ENCODE data around the gene CD34. TPM values are rescaled to one million over a fixed set of nuclear protein-coding genes. Genes with fewer than 3 reads are reported as not detected.

The CD34 gene
- total and polyA plus RNA-seq, 2 experiments from 2014 or later = 0.27 to 0.29 TPM

DNA sequence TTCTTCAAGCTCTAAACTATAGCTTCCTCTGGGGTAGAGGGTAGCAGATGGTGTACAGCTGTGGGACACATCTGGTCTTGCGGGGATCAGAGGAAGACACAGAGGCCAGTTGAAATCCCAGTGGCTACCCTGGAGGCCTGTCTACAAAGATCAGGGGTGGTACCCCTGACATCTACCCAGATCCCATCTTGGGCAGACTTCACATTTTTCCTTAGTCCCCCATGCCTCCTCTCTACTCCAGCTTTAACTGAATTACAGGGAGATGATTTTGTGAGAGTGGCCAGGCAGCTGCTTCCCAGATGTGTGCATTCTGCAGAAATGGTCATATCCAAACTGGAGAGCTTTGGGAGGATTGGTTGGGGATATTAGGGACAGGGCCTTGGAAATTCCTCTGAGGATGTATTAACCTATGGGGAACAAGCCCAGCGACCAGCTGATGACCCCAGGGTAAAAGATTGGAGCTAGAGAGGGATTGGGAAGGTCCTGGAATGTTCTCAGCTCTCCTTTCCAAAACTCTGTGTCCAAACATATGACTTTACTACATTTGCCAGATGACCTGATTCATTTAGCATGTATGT, 9.6 kb upstream of the CD34 start:
- no peaks in the 10 kb centered on the region for H3K36me3 ChIP-seq
- H3K9me3 ChIP-seq (ENCODE audit: low read depth) = no peaks in the 10 kb centered on the region
- no peak overlapping the region for H3K4me3 ChIP-seq
- no peaks in the 10 kb centered on the region for H3K27me3 ChIP-seq
- peaks cover 32% of the 10 kb centered on the region for H3K4me1 ChIP-seq (ENCODE audit: low read depth)
- TF ChIP-seq, protein P1, sequence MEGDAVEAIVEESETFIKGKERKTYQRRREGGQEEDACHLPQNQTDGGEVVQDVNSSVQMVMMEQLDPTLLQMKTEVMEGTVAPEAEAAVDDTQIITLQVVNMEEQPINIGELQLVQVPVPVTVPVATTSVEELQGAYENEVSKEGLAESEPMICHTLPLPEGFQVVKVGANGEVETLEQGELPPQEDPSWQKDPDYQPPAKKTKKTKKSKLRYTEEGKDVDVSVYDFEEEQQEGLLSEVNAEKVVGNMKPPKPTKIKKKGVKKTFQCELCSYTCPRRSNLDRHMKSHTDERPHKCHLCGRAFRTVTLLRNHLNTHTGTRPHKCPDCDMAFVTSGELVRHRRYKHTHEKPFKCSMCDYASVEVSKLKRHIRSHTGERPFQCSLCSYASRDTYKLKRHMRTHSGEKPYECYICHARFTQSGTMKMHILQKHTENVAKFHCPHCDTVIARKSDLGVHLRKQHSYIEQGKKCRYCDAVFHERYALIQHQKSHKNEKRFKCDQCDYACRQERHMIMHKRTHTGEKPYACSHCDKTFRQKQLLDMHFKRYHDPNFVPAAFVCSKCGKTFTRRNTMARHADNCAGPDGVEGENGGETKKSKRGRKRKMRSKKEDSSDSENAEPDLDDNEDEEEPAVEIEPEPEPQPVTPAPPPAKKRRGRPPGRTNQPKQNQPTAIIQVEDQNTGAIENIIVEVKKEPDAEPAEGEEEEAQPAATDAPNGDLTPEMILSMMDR (IDR thresholded peaks at IDR 0.05; ENCODE audit: low read depth, low read length) = no peak
- H3K27ac ChIP-seq = no peak overlapping the region
- no peak for DNase-seq (ENCODE audit: low read depth in 1 of 2, low spot score in 1 of 2)

GRCh38 chr1:207919523-207920170, 8.7 kb upstream of the CD34 start:
- Histone ChIP-seq H3K4me1 (ENCODE audit: low read depth) (peaks cover 26% of the 10 kb centered on the region), H3K9me3 (ENCODE audit: low read depth) (no peaks in the 10 kb centered on the region), H3K4me3 (no peak overlapping the region), H3K27ac (no peak overlapping the region), H3K36me3 (no peaks in the 10 kb centered on the region), H3K27me3 (peaks cover 9% of the 10 kb centered on the region)
- TF ChIP-seq, protein P1 (IDR thresholded peaks at IDR 0.05; ENCODE audit: low read depth, low read length) = no peak
- peak in 1 of 2 donors; percentile 46 for DNase-seq (ENCODE audit: low read depth in 1 of 2, low spot score in 1 of 2)

- no peaks in the 10 kb centered on the region for H3K36me3 ChIP-seq
- TF ChIP-seq, protein P1 (IDR thresholded peaks at IDR 0.05; ENCODE audit: low read depth, low read length) = no peak
- no peak overlapping the region for H3K4me3 ChIP-seq
- DNase-seq (ENCODE audit: low read depth in 1 of 2, low spot score in 1 of 2) = no peak
- H3K4me1 ChIP-seq (ENCODE audit: low read depth) = peaks cover 20% of the 10 kb centered on the region
- H3K27ac ChIP-seq = no peak overlapping the region
- H3K27me3 ChIP-seq = peaks cover 17% of the 10 kb centered on the region
- H3K9me3 ChIP-seq (ENCODE audit: low read depth) = no peaks in the 10 kb centered on the region
Observed at GRCh38 chr1:207918581-207918980, 7.7 kb upstream of the CD34 start.

GRCh38 chr1:207918011-207918410, 7.1 kb upstream of the CD34 start:
- Histone ChIP-seq H3K4me1 (ENCODE audit: low read depth) (peaks cover 14% of the 10 kb centered on the region), H3K4me3 (no peak overlapping the region), H3K27ac (no peak overlapping the region)

DNA sequence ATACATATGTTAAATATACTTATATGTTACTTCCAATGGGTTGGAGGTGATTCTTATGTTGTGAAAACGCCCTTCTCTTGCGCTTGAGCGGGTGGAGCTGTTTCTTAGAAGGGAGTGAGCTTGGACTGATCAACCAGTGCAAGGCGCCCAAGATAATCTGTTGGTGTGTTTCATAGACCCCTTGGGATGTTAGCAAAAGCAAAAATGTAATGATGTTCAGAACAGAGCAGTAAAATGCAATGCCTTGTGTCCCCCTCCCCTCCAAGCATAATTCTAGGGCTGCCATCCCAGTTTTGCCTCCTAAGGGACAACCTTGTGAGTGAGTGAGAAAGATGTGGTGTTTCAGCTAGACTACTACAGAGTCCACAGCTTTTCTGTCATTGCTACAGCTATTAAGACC, 6.2 kb upstream of the CD34 start:
- TF ChIP-seq, protein P1 (IDR thresholded peaks at IDR 0.05; ENCODE audit: low read depth, low read length) = no peak
- no peak overlapping the region for H3K27ac ChIP-seq
- H3K4me1 ChIP-seq (ENCODE audit: low read depth) = peaks cover 5% of the 10 kb centered on the region
- peaks cover 32% of the 10 kb centered on the region for H3K27me3 ChIP-seq
- H3K36me3 ChIP-seq = no peaks in the 10 kb centered on the region
- H3K4me3 ChIP-seq = no peak overlapping the region
- no peaks in the 10 kb centered on the region for H3K9me3 ChIP-seq (ENCODE audit: low read depth)
- no peak for DNase-seq (ENCODE audit: low read depth in 1 of 2, low spot score in 1 of 2)

More at GRCh38 chr1:207918011-207918410, 7.1 kb upstream of the CD34 start:
- H3K9me3 ChIP-seq (ENCODE audit: low read depth) = no peaks in the 10 kb centered on the region
- peaks cover 23% of the 10 kb centered on the region for H3K27me3 ChIP-seq
- no peaks in the 10 kb centered on the region for H3K36me3 ChIP-seq
- no peak for DNase-seq (ENCODE audit: low read depth in 1 of 2, low spot score in 1 of 2)
- TF ChIP-seq, protein P1 (IDR thresholded peaks at IDR 0.05; ENCODE audit: low read depth, low read length) = no peak

All from cardiac muscle cell (in vitro differentiated cells and primary cell).